GM19193 (cell line): Measurements from ENCODE around the gene SULT1E1.

Experiments
- POLR2A ChIP-seq: IDR thresholded peaks from 4 replicates; pipeline ENCODE4 v1.6.1; 2011; ENCODE audit not compliant: insufficient read depth, insufficient read length; ENCODE audit errors: extremely low read depth

The SULT1E1 gene

DNA sequence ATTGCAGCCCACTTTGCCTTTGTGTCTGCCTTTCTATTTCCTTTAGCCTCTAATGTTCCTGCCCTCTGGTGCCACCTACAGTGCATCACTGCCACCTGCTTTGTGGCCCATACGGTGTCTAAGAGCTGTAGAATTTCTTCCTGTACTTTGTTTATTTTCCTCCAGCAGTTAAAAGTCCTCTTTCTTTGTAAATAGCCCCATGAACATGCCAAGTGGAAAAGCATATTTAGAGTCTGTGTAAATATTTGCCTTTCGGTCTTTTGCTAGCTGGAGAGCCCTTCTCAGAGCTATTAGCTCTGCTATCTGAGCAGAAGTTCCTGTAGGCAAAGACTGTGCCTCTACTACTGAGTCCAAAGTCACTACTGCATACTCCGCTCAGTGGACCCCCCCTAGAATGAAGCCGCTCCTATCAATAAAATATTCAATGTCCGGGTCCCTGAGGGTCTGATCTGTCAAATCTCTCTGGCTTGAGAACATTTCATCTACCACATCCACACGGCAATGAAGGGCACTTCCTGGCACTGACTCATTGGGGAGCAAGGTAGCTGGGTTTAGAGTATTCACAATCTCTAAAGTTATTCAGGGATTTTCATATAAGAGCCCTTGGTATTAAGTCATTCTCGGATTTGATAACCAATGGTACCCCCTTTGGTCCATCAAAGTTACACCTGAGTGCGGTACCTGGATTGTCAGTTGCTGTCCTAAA, 36.3 kb downstream of the SULT1E1 start:
- TF ChIP-seq POLR2A = no peak

DNA sequence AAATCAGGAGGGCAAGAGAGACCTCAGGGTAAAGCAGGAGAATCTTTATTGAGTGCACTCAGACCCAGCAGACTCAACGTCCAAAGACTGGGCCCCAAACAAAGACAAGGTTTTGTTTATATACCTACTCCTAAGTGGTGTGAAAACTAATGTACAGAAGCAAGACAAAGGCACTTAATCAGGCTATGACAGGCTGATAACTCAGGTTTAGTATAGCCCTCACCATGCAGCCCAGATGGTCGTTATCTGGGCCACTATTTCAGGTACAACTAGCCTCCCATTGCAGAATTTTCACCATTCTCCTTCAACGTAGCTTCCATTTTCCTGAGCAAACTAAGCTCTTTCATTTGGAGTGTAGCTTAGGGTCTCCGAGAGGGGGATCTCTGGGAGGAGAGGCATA, 36.9 kb downstream of the SULT1E1 start:
- TF ChIP-seq POLR2A = no peak

DNA sequence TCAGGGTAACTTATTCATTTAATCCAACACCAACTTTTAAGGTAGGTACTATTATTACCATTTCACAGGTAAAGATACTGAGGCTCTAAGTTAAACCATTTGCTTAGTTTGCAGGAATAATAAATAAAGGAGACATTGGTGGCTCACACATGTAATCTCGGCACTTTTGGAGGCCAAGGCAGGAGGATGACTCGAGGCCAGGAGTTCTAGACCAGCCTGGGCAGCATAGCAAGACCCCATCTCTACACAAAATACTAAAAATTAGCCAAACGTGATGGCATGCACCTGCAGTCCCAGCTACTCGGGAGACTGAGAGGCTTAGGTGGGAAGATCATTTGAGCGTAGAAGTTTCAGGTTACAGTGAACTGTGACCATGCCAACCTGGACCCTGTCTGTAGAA, 37.7 kb downstream of the SULT1E1 start:
- no peak for TF ChIP-seq POLR2A

DNA sequence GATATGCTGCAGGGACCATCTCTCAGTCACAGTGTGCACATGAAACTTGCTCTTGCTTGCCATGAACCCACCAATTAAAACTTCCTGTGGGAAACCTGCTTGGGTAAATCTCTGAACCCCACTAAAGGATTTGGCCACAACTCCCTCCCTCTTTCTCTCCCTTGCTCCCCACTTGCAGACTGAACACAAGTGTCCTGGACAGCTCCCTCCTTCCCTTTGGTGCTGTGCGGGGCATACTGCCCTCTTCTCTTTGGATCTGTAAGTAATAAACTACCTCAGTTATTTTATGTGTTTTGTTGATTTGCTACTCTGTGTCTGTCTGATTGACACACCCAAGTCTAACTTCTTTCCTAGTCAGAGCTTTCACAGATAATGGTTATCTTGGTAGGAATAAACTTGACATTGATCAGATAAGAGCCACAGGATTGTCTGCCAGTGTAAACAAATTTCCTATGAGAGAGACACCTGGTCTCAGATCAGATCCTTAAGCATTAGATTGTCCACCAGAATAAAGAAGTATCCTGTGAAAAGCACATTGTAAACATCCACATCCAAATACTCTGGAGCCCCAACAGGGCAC, 41.8 kb downstream of the SULT1E1 start:
- no peak for TF ChIP-seq POLR2A

DNA sequence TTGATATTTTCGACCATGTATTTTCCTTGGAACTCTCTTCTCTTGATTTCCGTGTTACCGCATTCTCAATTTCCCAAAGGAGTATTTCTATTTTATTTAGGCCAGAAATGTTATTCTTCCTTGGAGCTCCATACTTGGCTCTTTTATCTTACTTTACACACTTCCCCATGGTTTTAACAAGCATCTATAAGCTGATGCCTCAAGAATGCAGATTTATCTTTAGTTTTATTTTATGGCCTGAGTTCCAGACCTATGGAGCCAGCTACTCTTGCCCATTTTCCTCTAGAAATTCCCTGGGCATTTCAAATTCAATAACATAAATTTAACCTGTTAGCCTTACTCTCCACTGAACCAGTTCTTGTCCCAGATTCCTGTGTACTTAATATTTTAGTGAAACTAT, 43.7 kb downstream of the SULT1E1 start:
- no peak for TF ChIP-seq POLR2A

GRCh38 chr4:69813628-69814027, 46.3 kb downstream of the SULT1E1 start:
- no peak for TF ChIP-seq POLR2A

DNA sequence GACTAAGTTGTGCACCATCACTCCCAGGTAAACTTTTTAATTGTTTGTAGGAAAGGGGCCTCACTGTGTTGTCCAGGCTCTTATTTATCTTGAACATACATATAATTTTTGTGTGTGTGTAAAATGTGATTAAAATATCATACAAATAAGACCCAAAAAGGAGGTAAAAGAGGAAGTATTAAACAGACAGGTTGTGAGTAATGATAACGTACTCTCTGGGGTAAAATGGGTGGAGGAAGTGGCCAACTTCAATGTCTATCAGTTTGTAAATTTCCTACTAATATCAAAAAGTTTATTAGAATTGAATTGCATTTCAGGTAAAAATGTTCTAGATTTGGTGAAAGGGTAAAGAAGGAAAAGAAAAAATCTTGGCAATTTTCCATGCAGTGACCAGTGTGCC, 48.8 kb downstream of the SULT1E1 start:
- no peak for TF ChIP-seq POLR2A

- no peak for TF ChIP-seq POLR2A
These were observed 59.3 kb downstream of the SULT1E1 start for GRCh38 chr4:69800599-69800998.

DNA sequence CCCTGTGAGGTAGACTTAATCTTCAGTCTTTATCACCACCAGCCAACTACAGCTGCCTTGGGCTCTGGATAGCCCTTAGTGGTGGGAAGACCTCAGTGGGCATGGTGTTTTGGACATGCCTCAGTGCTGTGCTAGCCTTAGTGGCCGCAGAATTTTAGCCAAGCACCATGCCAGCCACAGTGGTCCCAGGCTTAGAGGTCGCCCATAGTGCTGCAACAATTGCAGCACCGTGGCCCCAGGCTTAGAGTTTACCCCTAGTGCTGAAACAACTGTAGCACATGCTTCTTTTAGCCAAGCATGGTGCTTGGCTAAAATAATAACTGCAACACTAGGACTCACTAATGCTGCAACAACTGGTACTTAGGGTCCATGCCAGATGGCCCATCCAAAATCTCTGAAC, 60.6 kb downstream of the SULT1E1 start:
- no peak for TF ChIP-seq POLR2A

GRCh38 chr4:69793732-69794131, 66.2 kb downstream of the SULT1E1 start:
- TF ChIP-seq POLR2A = no peak
